GM12891 (cell line): ENCODE results near the gene NRDC.

Experiments used
- POLR2A ChIP-seq: IDR thresholded peaks from 2 replicates; pipeline ENCODE4 v1.6.1; 2011; ENCODE audit warnings: low read depth, low read length, control low read depth
- POLR2AphosphoS5 ChIP-seq: IDR thresholded peaks from 2 replicates; pipeline ENCODE4 v1.6.1; 2011; ENCODE audit warnings: low read depth, low read length, control low read depth
- TAF1 ChIP-seq: IDR thresholded peaks from 2 replicates; pipeline ENCODE4 v1.6.1; 2011; ENCODE audit warnings: low read depth, low read length, control low read depth

- TF ChIP-seq POLR2AphosphoS5 = no peak
- no peak for TF ChIP-seq POLR2A
- TF ChIP-seq TAF1 = no peak
Observed at GRCh38 chr1:51745304-51745570, 133.3 kb downstream of the NRDC start.
